Cerebellar cortex (tissue), 1 donor: Measurements from ENCODE around the gene ARHGAP42.
"Not testable (repeated sequence)": the region's sequence is repeated elsewhere in the genome, so short reads cannot be mapped to it uniquely, and the experiment has no call there.

Experiments used
- DNase-seq: peaks from one replicate; pipeline ENCODE4 v3.0.0-alpha.2; 2015; ENCODE audit warnings: low spot score

Gene ARHGAP42

DNA sequence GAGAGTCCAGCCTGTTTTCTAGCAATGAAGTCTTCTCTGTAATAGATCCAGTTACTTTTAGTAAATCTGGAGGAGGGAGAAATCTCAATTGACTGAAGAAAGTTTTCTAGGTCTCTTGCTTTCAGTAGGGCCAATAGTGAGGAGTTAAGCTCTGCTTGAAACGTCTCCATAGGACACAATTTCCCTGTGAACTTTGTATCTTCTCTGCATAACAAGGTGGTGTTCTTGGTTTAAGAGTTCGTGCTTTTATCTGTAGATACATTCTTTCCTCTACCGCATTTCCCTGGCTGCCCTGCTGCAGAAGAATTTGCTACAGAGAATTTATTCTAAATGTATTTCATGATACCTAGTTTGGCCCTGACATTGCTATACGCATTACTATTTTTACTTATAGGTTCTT, 183.1 kb downstream of the ARHGAP42 start:
- no peak for DNase-seq

- DNase-seq = no peak
These were observed 186.1 kb downstream of the ARHGAP42 start for GRCh38 chr11:100872951-100873740.

GRCh38 chr11:100874203-100874602, 187.1 kb downstream of the ARHGAP42 start:
- no peak for DNase-seq

GRCh38 chr11:100875521-100875869, 188.4 kb downstream of the ARHGAP42 start:
- DNase-seq = no peak

DNA sequence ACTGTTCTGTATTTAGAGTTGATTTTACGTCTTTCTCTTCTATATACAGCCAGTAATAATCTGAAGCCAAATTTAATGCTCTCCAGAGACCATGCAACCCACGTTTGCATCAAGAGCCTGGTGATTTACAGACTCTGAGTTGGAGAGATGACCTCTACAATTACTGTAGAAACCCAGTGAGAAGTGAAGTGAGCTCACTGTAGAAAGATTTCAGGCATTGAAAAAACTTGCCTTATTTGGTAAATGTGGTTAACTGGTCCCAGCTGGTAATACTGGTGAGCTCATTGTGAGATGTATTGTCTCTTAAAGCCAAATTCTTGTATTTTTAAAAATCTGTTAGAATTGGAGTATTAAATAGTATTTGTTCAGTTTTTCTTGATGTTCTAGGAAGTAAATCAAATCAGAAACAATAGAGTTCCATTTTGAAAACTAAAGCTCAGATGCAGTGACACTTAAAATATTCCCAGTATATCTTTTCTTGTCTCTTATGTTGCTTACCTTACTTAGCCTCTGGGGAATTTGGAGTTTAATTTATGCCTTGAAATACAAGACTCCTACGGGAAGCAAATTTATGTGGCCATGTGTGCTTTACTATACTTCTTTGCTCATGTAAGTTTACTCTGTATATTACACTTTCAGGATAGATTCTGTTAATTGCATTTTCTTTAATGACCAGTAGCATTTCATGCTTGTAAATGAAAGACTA, 189.9 kb downstream of the ARHGAP42 start:
- DNase-seq = no peak

- no peak for DNase-seq
These were observed 191.4 kb downstream of the ARHGAP42 start for GRCh38 chr11:100878474-100878873.

GRCh38 chr11:100882957-100883356, 195.9 kb downstream of the ARHGAP42 start:
- DNase-seq = no peak

DNA sequence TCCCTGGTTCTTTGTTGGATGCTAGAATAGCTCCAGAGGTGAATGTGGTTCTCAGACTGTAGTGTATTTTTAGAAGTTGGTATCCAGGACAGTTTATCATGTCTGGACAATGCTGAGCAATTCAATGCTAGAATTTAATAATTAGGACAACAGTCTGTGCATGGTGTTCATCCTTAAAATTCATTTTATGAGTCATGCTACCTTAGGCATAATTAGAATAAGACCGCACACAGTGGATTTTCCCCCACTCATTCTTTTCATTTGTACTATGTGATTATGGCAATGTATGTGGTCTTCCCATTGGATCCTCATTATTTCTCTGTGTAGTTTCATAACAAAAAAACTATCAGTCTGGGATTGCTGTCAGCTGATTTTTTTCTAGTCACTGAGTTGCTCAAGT, 196.7 kb downstream of the ARHGAP42 start:
- DNase-seq = no peak

DNA sequence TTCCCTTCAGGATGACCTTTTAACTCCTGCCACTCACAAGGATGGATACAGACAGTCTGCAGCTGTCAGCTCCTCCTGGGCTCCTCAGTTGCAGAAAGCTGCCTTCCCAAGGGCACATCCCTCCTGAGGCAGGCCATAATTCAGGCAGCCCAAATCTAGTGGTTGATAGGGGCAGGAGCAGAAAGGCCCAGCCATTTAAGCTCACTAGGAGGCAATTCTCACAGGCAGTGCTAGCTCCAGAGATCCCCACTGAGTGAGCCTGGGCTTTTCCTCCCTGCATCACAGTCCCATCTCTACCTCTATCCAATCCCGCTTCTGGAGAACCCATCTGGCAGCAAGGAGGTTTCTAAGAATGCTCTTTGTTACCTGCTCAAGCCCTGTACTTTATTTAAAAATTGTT, 200.6 kb downstream of the ARHGAP42 start:
- DNase-seq = no peak

- DNase-seq = no peak
These were observed 201.7 kb downstream of the ARHGAP42 start for GRCh38 chr11:100888836-100889235.

DNA sequence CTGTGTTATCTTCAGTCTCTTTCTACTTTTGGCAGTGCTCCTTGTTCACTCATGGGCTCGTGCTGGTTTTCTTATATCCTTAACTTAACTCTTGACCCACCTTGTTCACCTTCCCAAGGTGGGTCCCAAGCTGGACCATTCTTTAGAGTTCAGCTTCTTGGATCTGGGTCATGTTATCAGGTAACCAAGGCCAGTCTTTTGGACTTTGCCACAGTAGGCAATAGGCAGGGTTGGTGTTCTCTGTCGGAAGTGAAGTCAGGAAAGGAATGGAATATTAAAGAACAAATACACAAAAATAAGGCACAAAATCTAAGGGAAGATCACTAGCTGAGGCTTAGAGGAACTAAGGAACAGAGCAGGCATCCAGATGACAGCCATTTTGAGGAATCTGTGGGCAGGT, 202.7 kb downstream of the ARHGAP42 start:
- DNase-seq = no peak

DNA sequence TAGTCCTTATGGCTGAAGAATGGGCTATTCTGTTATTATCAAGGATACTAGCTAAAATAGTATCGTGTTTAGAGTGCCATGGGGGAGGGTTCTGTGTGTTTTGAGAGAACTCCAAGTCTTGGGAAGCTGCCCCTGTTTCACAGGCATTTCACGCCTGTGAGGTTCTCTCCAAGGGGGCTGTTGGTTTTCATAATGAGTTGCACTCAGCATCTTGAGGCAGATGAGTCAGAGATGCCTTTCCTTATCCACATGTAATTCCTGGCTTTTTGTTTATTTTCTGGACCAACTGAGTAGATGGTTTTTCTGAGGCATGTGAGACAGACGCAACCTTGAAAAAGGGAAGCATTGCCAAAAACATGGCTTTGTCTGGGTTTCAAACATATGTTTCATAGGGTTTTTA, 203.7 kb downstream of the ARHGAP42 start:
- DNase-seq = no peak

DNA sequence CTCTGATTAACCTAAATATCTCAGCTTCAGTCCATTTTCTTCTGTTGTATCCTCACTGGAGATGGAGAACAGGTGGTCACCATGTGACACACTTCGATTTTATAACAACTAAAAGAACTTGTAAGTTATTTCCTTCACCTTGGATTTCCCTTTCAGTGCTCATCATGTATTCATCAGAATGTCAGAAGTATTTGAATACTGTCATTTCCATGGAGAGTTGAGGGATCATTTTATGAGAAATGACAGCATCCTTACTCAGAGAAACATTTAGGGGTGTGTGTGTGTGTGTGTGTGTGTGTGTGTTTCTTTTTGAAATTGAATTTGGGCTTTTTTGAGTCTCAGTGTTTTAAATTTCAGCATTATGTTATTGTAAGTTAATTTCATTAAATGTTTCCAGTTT, 205.8 kb downstream of the ARHGAP42 start:
- no peak for DNase-seq

DNA sequence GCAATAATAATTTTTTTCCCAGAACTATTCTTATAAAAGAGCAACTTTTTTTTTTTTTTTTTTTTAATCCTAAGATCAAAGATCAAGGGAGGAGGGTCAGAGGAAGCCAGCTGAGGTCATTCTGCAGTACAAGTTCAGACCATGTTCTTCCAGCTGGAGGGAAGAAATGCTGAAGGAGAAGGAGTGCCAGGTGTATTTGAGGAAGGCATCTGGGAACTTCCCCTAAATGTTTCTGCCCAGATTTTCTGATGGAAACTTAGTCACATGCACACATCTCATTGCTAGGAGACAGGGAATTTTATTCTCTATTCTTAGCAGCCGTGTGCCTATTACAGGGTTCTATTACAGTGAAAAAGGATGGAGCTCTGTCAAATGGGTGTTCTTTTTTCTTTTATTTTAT, 208.4 kb downstream of the ARHGAP42 start:
- DNase-seq = no peak

DNA sequence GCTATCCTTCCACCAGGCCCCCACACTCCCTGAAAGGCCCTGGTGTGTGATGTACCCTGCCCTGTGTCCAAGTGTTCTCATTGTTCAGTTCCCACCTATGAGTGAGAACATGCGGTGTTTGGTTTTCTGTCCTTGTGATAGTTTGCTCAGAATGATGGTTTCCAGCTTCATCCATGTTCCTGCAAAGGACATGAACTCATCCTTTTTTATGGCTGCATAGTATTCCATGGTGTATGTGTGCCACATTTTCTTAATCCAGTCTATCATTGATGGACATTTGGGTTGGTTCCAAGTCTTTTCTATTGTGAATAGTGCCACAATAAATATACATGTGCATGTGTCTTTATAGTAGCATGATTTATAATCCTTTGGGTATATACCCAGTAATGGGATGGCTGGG, 208.9 kb downstream of the ARHGAP42 start:
- DNase-seq = not testable (repeated sequence)

DNA sequence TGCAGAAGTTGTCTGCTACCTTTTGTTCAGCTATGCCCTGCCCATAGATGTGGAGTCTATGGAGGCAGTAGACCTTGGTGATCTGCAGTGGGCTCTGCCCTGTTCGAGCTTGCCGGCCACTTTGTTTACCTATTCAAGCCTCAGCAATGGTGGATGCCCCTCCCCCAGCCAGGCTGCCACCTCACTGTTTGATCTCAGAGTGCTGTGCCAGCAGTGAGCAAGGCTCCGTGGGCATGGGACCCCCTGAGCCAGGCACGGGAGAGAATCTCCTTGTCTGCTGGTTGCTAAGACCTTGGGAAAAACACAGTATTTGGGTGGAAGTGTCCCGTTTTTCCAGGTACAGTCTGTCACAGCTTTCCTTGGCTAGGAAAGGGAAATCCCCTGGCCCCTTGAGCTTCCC, 214.4 kb downstream of the ARHGAP42 start:
- DNase-seq = not testable (repeated sequence)

DNA sequence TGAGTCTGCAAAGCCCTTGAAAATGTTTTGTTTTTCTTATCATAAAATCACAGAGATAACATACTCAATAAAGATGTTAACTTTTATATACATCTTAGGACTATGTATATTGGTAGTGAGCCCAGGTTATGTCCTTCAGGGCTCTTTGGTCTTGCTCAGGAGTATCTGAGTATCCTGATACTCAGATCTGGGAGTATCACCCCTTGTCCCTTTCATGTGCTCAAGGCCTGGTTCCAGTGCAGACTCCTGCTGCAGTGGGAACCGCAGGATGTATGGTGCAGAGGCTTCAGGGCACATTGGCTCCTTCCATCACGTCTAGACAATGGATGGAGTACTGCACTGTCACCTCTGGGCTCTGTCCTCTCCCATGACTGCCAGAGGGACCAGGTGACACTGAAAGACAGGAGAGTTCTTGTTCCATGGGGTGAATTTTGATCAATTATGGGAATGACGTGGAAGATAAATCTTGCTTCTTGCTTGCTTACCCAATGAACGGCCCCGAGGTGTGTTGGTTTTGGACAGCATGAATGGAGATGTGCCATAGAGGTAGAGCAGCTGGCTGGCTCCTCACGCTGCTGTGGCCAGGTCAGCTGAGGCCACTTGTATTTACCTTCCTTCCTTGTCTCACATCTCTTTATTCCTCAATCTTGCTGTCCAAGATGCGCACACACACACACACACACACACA, 215.5 kb downstream of the ARHGAP42 start:
- no peak for DNase-seq

GRCh38 chr11:100903284-100903683, 216.2 kb downstream of the ARHGAP42 start:
- no peak for DNase-seq

- no peak for DNase-seq
These were observed 218.6 kb downstream of the ARHGAP42 start for GRCh38 chr11:100905684-100906083.

GRCh38 chr11:100908746-100909145, 221.7 kb downstream of the ARHGAP42 start:
- DNase-seq = no peak

DNA sequence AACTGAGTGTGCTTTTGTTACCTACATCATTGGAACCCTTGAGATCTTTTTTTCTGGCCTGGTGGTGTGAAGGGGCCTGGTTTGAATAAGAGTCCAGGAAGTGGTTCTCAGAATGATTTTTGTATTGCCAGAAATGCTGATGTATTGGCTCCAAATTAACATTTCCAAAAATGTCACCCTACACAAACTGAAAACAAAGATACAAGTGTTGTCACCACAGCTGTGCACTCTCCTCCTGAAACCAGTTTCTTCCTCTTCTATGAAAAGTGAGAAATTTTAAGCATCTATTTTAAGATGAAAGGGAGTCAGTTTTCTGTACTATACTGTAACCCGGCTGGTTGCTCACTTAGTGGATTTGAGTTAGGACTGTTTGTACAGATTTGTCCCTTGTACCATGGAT, 223.7 kb downstream of the ARHGAP42 start:
- no peak for DNase-seq

DNA sequence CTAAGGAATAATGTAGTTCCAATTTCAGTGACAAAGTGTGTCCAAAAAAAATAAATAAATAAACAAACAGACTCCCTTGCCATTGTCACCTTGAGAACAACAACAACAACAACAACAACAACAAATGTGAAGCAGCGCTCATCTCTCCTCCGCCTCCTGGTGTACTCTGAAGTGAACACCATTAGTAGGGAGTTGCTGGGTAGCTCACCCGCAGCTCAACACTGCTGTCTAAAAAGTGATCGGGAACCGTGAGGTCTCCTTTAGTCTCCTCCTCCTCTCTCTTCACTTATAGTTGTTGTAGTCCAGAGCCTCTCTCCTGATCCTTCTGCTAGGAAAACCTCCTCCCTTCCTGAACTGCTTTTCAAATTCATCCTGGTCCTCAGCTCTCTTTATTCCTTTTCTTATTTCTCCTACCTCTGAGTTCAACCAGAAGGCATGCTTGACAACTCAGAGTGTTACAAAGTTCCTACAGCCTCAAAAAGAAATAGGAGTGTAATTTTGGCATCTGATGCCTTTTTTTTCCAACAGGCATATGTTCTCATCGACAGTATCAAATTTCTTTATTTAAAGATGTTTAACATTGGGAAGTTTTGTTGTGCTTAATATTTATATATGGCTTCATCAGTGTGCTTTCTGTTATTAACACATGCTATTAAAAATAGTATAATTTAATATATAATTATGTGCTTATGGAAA, 227.5 kb downstream of the ARHGAP42 start:
- DNase-seq = no peak
